ENCODE results near the gene DGCR2.

GRCh38 chr22:19168088-19168890 is 46.1 kb upstream of the DGCR2 start:
- peak; percentile 21 to 58; a peak in 2 of 4 replicates for TF ChIP-seq CTCF (conservative IDR thresholded peaks at IDR 0.05; ENCODE audit: low read depth in 2 of 2)
- no peak for TF ChIP-seq JUNB (IDR thresholded peaks at IDR 0.05; ENCODE audit: unreplicated experiment)
- no peak for TF ChIP-seq POLR2AphosphoS5 (IDR thresholded peaks at IDR 0.05; ENCODE audit: low read depth)
- TF ChIP-seq EZH2 (IDR thresholded peaks at IDR 0.05; ENCODE audit: low read depth, unreplicated experiment) = no peak
- TF ChIP-seq EZH2phosphoT487 (IDR thresholded peaks at IDR 0.05; ENCODE audit: unreplicated experiment) = no peak
- TF ChIP-seq CREB1 (CRISPR knock-in tag; IDR thresholded peaks at IDR 0.05; ENCODE audit: low read depth) = no peak
- TF ChIP-seq ETS1 (IDR thresholded peaks at IDR 0.05) = no peak

Data from GM23338 (cell line).